Measurements from ENCODE around the gene HP1BP3.

The HP1BP3 gene

GRCh38 chr1:20710469-20711284 lies 76.4 kb downstream of the HP1BP3 start:
- DNase-seq: no peak

GRCh38 chr1:20709868-20710267 lies 77.2 kb downstream of the HP1BP3 start:
- DNase-seq: no peak

GRCh38 chr1:20708891-20709290 lies 78.2 kb downstream of the HP1BP3 start:
- DNase-seq: no peak

GRCh38 chr1:20708057-20708456 lies 79.0 kb downstream of the HP1BP3 start:
- DNase-seq: no peak

GRCh38 chr1:20706841-20707240 lies 80.3 kb downstream of the HP1BP3 start:
- DNase-seq: no peak

- no peak for DNase-seq
Measured at GRCh38 chr1:20705203-20705755, 81.8 kb downstream of the HP1BP3 start.

GRCh38 chr1:20704390-20705202 lies 82.5 kb downstream of the HP1BP3 start:
- DNase-seq: no peak

GRCh38 chr1:20703124-20703756 lies 83.9 kb downstream of the HP1BP3 start:
- DNase-seq: no peak

- DNase-seq: no peak
Measured at GRCh38 chr1:20702416-20702815, 84.7 kb downstream of the HP1BP3 start.

- no peak for DNase-seq
Measured at GRCh38 chr1:20701847-20702246, 85.3 kb downstream of the HP1BP3 start.

GRCh38 chr1:20701446-20701845 lies 85.7 kb downstream of the HP1BP3 start:
- DNase-seq: no peak

GRCh38 chr1:20700636-20701215 lies 86.4 kb downstream of the HP1BP3 start:
- DNase-seq: no peak

- DNase-seq: no peak
Measured at GRCh38 chr1:20699558-20699957, 87.5 kb downstream of the HP1BP3 start.

- DNase-seq: no peak
Measured at GRCh38 chr1:20698195-20698910, 88.8 kb downstream of the HP1BP3 start.

GRCh38 chr1:20697563-20697962 lies 89.5 kb downstream of the HP1BP3 start:
- no peak for DNase-seq

GRCh38 chr1:20696397-20697333 lies 90.4 kb downstream of the HP1BP3 start:
- peak; percentile 79 for DNase-seq

- DNase-seq: no peak
Measured at GRCh38 chr1:20695515-20695914, 91.6 kb downstream of the HP1BP3 start.

GRCh38 chr1:20693623-20694022 lies 93.5 kb downstream of the HP1BP3 start:
- no peak for DNase-seq

Data from activated naive CD4-positive, alpha-beta T cell treated with anti-CD3 and anti-CD28 coated beads, Interleukin-2, amount 50 U/mL, for 16 hours (primary cell).